Measurements from ENCODE around the gene BRICD5.
"Not testable (repeated sequence)": the region's sequence is repeated elsewhere in the genome, so short reads cannot be mapped to it uniquely, and the experiment has no call there.

The BRICD5 gene

DNA sequence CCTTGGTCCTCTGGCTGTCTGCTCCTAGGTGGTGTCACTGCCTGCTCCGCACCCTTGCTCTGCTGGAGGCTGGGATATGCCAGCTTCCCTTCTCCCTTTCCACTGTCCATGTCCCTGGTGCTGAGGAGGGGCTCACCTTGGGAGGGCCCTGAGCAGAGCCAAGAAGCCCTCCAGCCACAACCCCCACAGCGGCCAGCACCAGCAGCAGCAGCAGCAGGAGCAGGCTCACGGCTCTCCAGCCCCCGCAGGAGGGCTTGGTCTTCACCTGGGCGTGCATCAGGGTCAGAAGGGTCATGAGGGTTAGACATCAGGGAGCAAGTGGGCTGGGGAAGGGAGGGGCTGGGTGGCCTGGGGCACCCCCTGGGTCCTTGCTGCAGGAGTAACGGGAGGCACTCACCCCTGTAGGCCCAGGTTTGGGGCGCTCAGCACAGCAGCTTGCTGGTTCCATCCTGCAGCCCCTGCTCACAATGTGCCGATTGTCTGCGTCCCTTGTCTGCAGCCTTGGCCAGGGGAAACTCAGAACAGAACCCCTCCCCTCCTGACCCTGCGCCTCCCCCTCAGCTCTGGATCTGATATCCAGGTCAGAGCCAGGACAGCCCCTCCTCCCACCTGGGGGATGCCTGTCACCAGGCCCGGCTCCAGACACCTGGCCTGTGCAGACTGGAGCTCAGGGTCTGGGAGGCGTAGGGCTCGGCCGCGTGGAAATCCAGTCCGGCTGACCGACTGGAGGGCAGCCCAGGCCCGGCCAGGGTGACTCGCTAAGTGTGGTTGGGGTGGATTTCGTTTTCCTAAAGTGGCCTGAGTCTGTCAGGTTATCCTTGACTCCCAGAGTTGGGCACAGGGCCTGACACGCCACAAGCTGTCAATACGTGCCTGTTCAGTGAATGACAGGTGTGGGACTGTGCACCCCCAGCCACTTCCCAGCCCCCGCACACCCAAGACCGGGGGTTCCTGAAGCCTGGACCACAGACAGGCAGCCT, at the start of gene BRICD5:
BRICD5 (minus strand) TSS at position 478 of the 980 bp plus-strand sequence; CDS start at position 448, 30 bp downstream.
- no peak for DNase-seq

DNA sequence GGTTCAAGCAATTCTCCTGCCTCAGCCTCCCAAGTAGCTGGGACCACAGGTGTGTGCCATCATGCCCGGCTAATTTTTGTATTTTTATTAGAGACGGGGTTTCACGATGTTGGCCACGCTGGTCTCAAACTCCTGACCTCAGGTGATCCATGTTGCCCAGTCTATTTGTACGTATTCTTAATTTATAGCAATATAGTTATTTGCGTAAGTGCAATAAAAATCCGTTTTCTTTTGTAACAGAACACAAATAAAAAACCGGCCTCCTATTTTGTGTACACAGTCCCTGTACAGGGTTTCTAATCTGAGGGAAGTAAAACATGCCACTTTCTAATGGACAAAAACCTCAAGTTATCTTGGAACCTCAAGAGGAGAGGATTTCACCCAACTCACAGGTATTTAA, 49.6 kb upstream of the BRICD5 start:
- DNase-seq = no peak

DNA sequence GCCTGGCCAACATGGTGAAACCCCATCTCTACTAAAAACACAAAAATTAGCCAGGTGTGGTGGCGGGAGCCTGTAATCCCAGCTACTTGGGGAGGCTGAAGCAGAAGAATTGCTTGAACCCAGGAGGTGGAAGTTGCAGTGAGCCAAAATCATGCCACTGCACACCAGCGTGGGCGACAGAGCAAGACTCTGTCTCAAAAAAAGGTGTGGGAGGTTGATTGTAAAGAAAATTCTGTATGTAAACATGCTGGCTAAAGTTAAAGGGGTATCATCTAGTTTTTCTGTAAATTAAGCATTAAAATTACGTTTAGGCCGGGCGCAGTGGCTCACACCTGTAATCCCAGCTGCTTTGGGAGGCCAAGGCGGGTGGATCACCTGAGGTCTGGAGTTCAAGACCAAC, 47.9 kb upstream of the BRICD5 start:
- DNase-seq = not testable (repeated sequence)

DNA sequence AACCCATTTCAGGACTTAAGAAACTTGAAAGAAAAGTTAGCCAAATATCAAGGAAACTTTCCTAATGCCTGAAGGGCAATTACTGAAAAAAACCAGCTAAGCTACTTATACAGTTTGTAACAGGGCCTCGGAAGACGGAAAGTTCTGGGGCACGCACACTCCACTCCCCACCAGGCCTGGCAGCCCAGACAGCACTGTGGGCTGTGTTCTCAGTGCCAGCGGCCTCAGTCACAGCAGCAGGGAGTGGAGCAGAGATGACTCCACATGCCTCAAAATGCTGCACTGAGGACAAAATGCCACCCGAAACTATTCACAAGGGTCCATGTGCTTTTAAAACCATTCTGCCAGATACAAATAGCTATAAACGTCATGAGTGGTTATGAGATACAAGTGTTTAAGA, 47.1 kb upstream of the BRICD5 start:
- DNase-seq = no peak

DNA sequence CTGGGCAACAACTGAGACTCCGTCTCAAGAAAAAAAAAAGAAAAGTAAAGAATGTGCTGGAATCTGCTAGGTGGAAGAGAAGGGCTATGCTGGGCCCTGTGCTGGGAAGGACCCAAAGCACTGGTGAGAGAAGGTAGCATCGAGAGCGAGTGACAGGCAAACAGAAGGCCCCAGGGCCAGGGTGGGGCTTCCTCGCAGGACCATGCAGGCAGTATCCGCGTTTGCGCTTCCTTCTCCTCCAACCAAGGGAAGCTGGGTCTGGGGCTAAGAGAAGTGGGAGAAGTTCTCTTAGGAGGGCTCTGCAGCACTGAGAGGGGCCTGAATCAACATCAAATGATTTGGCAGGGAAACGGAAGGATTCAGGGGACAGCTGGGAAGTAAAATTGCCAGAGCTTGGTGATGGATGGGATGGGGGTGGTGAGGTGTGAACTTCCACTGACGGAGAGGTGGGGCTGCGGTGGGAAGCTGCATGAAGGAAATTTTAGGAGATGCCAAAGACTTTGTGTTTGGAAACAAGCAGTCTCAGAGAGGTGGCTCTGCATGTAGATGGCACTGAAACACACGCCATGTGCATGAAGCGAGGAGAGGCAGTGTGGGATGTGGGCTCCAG, 46.0 kb upstream of the BRICD5 start:
- no peak for DNase-seq

DNA sequence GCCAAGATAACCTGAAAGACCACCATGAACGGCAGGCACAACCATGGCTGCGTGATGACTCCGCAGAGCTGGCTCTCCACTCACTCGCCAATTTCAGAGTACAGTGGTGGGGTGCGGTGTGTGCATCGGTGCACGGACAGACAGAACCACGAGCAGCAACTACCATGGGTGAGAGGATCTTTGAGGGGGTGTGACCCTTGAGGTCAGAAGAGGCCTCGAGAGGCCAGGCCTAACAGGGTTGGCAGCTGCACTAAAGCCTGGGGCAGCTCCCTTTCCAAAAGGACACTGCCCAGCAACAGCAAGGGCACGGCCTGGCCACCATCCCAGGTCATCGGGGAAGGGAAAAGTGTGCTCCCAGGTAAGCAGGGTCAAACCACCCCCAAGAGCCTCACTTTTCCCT, 42.6 kb upstream of the BRICD5 start:
- DNase-seq = no peak

DNA sequence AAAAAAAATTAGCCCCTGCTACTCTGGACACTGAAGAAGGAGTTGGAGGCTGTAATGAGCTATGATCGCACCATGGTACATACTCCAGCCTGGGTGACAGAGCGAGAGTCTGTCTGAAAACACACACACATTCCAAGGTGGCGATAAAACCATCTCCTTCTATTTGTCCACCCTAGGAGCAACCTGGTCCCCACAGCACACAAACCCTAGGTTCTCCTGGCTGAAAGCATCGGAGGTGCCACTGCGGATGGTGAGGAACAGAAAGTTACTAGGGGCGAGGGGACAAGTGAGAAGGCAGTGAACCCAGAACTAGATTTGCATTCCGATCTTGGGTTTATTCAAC, 42.1 kb upstream of the BRICD5 start:
- DNase-seq = no peak

DNA sequence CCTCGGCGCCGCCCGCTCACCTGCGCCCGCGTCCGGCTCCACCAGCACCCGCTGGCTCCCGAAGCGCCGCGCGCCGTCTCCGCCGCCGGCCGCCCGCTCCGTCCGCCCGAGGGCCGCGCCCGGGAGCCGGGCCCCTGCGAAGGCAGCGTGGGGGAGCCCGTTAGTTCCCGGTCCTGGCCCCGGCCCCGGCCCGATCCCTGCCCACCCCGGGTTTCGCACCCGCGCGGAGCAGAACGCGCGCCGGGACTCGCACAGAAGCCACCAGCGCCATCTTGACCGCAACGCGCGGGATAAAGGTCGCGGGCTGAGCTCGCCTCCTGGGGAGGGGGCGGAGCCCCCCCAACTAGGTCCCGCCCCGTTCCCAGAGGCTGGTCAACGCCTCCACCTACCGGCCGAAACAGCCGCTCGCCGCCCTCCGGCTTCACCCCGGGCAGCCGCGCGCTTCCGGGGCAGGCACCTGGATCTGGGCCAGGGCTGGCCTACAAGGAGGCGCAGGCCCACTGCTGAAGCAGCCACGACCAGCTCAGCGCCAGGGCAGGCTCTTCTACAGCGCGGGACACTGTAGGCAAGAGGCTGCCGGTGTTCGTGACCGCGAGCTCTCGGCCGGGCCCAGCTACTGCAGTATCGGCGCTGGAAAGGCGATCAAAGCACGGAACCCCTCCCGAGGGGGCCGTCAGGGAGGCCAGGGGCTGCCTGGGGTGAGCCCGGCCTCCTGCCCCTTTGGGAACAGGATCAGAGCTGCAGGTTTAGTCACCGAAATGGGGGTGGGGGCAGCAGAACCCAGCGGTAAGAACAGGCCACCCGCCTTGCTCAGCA, 40.8 kb upstream of the BRICD5 start, which contains the start of gene ECI1:
ECI1 (minus strand) TSS at position 292 of the 816 bp plus-strand sequence; CDS start at position 271, 21 bp downstream.
- DNase-seq = peak; percentile 82

DNA sequence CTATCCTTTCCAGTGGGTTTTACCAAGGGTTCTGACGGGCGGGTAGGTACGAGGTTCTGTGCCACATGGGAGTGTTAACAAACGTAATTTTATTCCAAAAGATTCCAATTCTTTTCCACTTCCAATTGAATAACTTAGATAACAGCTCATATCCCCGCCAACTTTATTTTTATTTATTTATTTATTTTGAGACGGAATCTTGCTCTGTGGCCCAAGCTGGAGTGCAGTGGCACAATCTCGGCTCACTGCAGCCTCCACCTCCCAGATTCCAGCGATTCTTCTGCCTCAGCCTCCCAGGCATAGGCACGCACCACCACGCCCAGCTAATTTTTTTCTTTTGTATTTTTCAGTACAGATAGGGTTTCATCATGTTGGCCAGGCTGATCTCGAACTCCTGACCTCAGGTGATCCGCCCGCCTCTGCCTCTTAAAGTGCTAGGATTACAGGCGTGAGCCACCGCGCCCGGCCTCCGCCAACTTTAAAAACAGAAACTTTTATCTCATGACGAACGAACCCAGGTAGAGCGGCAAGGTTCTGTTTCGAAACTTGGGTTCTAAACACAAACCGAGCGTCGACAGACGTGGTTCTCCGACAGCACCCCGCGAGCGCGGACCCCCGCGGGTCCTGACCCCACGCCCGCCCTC, 40.1 kb upstream of the BRICD5 start:
- no peak for DNase-seq

DNA sequence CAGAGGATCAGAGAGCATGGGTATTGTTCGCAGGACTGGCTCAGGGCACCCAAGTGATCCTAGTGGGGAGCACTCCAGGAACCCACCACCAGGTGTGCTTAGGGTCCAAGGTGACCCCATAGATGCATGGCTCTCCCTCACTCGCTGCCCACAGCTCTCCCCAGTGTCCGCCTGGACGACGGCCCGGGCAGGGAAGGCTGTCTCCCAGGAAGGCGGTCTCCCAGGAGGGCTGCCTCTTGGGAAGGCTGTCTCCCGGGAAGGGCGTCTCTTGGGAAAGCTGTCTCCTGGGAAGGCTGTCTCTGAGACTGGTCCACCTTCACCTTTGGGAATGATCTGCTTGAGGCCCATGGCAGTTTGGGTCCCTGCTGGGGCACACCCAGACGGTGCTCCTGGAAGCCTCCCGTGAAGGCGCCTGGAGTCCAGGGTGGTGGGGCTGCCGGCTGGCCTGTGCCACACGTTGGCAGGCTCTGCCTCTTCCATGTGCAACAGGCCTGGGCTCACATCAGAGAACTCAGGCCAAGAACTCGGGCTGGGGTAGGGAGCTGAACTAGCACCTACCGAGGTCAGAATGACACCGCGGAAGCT, 35.7 kb upstream of the BRICD5 start:
- no peak for DNase-seq

DNA sequence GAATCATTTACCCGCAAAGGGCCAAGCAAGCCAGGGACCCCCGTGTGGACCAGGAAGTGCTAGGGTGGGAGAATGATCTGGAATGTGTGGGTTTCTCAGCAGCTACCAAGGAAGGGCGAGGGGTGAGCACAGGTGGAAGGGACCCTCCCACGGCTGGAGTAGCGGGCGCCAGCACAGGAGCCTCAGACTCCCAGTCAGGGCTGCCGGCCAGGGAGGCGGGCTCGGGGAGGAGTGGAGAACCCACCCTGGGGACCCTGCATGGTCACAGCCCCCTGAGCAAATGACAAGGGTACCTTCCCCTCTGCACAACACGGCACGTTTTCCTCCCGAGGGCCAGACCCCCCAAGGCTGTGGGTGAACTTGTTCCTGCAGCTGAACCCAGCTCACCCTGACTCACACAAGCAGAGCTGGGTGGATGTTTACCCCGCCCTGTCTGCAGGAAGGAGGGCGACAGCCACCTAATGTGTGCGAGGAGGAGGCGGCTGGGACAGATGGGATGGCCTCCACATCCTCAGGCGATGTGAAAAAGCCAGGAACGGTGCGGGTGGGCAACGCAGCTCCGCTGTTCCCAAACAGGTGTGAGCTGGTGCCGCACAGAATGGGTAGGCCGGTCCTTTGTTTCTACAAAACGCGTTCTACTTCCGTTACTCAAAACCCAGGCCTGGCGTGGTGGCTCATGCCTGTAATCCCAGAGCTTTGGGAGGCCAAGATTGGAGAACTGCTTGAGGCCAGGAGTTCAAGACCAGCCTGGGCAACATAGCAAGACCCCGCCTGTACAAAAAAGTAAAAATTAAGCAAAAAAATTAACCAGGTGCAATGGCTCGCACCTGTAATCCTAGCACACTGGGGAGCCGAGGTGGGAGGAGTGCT, 34.5 kb upstream of the BRICD5 start:
- DNase-seq = no peak

DNA sequence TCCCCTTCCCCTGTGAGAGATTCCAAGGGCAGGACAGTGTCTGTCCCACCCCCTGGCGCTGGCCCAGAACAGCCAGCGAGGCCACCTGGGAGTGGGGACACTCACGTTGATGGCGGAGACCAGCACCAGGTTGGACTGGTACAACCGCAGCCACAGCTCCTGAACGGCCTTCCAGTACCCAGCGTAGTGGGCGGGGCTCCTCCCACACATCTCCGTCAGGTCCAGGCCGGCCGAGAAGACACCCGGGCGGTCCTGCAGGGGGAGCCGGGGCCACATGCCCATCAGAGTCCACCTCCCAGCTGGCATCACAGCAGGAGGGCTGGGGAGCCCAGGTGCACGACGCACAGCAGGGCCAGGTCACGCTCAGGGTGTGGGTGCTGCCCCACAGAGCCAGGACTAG, 33.6 kb upstream of the BRICD5 start:
- DNase-seq = no peak

DNA sequence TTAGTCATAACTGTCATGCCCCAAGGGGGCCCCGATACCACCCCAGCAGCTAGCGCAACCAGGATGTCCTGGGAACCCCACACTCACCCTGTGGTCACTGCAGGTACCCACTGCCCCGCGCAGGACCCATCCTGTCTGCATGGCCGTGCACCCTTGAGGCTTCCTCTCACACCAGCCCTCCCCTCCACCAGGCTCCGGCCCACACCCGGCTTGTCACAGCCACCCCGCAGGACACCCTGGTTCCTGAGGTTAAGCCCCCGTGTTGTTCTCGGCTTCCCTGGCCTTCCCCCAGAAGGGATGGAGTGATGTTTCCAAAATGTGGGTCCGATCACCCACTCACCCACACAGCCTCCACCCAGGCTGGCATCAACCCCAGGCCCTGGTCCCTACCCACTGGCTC, 33.1 kb upstream of the BRICD5 start:
- no peak for DNase-seq

DNA sequence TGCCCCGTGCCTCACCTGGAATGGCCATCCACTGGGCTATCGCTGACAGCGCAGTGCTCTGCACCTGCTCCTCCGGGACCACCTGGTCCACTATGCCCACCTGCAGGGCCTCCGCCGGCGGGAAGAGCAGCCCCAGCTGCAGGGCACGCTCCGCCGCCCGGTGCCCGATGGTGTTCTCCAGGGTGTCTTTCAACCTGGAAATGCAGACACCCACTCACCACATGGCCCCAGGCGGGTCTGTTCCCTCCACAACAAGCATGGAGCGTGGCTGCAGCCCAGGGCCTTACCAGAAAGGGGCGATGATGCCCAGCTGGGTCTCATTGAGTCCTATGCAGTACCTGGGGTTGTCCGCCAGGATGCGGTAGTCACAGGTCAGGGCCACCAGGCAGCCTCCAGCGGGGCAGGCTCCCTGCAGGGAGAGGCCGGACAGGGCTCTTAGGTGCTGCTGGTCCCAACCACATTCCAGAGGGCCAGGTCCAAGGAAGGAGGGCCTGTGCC, 32.4 kb upstream of the BRICD5 start:
- DNase-seq = no peak

DNA sequence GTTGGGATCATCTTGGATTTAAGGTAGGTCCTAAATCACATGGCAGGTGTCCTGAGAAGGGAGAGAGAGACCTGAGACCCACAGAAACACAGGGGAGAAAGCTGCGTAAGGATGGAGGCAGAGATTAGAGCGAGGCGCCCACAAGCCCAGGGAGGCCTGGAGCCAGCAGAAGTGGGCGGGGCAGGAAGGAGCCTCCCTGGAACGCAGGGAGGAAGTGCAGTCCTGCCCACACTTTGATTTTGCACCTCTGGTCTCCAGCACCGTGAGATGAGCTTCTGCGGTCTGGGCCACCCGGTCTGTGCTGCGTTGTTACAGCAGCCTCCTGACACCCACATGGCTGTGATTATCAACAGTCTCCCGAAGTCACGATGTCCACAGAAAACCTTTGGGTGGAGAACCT, 31.9 kb upstream of the BRICD5 start:
- DNase-seq = no peak

DNA sequence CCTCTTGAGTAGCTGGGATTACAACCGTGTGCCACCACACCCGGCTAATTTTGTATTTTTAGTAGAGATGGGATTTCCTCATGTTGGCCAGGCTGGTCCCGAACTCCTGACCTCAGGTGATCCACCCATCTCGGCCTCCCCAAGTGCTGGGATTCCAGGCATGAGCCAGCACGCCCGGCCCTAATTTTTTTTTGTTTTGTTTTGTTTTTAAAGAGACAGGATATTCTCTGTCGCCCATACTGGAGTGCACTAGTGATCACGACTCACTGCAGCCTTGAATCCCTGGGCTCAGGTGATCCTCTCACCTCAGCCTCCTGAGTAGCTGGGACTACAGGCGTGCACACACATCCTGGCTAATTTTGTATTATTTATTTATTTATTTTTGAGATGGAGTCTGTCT, 29.7 kb upstream of the BRICD5 start:
- not testable (repeated sequence) for DNase-seq

DNA sequence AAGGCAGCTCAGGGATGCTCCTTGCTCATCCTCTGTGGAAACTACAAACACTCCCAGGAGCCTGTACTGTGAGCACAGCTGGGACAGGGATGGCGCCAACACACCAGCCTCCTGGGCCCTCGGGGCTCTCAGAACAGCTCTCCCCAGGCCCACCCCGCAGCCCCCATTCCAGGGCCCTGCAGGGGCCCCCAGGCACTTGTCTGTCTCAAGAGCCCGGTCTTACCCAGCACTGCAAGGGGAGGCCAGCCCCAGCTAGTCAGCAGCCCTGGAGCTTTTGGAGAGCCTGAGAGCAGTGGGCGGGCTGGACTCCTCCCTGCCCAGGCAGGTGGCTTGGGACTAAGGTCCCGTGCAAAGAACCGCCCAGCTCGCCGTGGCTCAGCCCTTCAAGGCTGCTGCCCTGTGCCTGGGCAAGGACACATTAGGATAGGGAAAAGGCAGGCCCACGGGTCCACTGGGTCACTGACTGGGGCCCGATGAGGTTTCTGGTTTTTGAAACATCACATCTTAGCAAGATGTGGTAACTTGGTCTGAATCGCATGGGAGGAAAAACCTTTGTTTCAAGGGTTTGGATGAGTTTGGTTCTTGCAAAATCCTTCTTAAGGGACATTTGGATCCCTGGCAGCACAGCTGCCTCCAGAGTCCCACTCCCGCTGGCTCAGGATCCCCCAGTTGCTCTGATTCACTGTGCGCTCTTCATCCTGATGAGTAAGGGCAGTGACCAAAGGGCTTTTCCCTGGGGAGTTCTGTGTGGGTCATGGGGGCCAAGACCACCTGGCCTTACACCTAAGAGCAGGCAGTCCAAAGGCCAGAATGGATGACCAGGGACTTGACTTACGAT, 28.4 kb upstream of the BRICD5 start:
- no peak for DNase-seq

DNA sequence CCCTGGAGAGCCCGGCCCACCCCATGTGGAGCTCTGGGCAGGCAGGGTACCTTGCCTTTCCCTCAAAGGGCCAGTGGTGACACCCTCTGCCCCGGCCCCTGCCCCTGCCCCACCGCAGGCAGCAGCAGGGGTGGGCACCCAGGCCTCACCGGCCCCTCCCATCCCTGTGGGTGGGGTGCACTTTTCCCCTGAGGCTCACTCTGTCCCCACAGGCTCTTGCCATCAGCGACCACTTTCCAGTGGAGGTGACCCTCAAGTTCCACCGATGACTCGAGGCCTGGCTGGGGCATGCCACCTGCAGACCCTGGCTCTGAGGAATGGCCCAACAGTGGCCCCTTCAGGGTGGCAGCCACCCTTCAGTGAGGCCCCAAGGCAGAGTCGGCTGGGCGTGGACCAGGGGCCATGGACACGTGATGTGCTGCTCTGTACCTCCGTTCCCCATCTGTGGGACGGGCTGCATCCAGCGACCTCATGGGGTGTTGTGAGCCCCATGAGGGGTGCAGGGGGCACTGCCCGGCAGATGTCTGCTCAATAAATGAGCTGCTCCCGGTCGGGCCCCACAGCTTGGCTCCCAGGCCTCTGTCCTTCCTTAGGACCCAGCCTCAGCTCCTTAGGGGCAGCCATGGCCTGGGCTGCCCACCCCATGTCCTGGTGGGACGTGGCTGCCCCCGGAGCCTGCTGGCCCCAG, 27.6 kb upstream of the BRICD5 start:
- no peak for DNase-seq

DNA sequence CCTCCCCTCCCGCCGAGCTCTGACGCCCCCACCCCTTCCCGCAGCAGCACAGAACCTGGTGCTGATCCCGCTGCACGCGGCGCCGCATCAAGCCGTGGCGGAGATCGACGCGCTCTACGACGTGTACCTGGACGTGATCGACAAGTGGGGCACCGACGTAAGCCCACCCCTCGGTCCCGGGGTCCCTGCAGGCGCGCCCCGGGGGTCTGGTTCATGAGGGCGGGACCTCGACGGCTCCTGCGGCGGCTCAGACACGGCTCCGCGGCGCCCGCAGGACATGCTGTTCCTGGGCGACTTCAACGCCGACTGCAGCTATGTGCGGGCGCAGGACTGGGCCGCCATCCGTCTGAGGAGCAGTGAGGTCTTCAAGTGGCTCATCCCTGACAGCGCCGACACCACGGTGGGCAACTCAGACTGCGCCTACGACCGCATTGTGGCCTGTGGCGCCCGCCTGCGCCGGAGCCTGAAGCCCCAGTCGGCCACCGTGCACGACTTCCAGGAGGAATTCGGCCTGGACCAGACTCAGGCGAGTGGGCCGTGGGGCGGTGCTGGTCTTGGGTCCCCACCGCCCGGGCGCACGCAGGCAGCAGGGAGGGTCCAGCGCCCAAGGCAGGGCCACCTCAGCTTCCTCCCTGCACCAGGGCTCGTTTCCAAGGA, 27.0 kb upstream of the BRICD5 start:
- DNase-seq = no peak
